Smooth muscle cell of trachea (primary cell): ENCODE results near the gene DEPDC1B. TPM values are rescaled to one million over a fixed set of nuclear protein-coding genes. Genes with fewer than 3 reads are reported as not detected.

Experiments
- total RNA-seq: library from RNA; depleted of rRNA; stranded (reverse); fragments of >200 nt; gene quantifications from 2 replicates; pipeline ENCODE4 v1.2.1, GENCODE V29; 2014

The DEPDC1B gene
- 1.7 and 7.4 TPM in 2 replicates for total RNA-seq

GRCh38 chr5:60699609-60700415 is at the start of gene DEPDC1B:
TSS of gene DEPDC1B (minus strand) at chr5:60700166. CDS start at chr5:60700093, 73 bp downstream.

Other genes starting within 250 kb of the DEPDC1B start
- gene ELOVL7, start 144.1 kb upstream of the DEPDC1B start, total RNA-seq: 0.33 TPM in 1 of 2 replicates, not detected in the other
- gene ERCC8, start 244.9 kb upstream of the DEPDC1B start, total RNA-seq: 18.9 and 30.7 TPM in 2 replicates
- gene NDUFAF2, start 245.0 kb upstream of the DEPDC1B start, total RNA-seq: 20.7 and 33.2 TPM in 2 replicates